Measurements from ENCODE around the gene STK32A.

STK32A gene

GRCh38 chr5:147413266-147413665 lies 178.4 kb downstream of the STK32A start:
- in situ Hi-C loops (cut with MboI; ENCODE audit: low sequenced_read_pairs), result no loop called here

- in situ Hi-C loops (cut with MboI; ENCODE audit: low sequenced_read_pairs), result no loop called here
Observed at GRCh38 chr5:147415651-147416050, 180.8 kb downstream of the STK32A start.

GRCh38 chr5:147417135-147417813 lies 182.4 kb downstream of the STK32A start:
- in situ Hi-C loops (cut with MboI; ENCODE audit: low sequenced_read_pairs), result no loop called here

GRCh38 chr5:147418613-147419012 lies 183.8 kb downstream of the STK32A start:
- in situ Hi-C loops (cut with MboI; ENCODE audit: low sequenced_read_pairs), result no loop called here

GRCh38 chr5:147426640-147427327 lies 192.0 kb downstream of the STK32A start:
- in situ Hi-C loops (cut with MboI; ENCODE audit: low sequenced_read_pairs), result no loop called here

GRCh38 chr5:147427521-147428401 lies 192.9 kb downstream of the STK32A start:
- in situ Hi-C loops (cut with MboI; ENCODE audit: low sequenced_read_pairs), result no loop called here

- in situ Hi-C loops (cut with MboI; ENCODE audit: low sequenced_read_pairs), result no loop called here
Observed at GRCh38 chr5:147430628-147431027, 195.8 kb downstream of the STK32A start.

- in situ Hi-C loops (cut with MboI; ENCODE audit: low sequenced_read_pairs), result no loop called here
Observed at GRCh38 chr5:147431586-147431985, 196.8 kb downstream of the STK32A start.

GRCh38 chr5:147432323-147432722 lies 197.5 kb downstream of the STK32A start:
- in situ Hi-C loops (cut with MboI; ENCODE audit: low sequenced_read_pairs), result no loop called here

- in situ Hi-C loops (cut with MboI; ENCODE audit: low sequenced_read_pairs), result no loop called here
Observed at GRCh38 chr5:147434049-147434448, 199.2 kb downstream of the STK32A start.

GRCh38 chr5:147436596-147436995 lies 201.8 kb downstream of the STK32A start:
- in situ Hi-C loops (cut with MboI; ENCODE audit: low sequenced_read_pairs), result no loop called here

GRCh38 chr5:147437161-147437596 lies 202.4 kb downstream of the STK32A start:
- in situ Hi-C loops (cut with MboI; ENCODE audit: low sequenced_read_pairs), result no loop called here
